H9 (cell line): ENCODE results near the gene TMEM79. TPM values are rescaled to one million over a fixed set of nuclear protein-coding genes. Genes with fewer than 3 reads are reported as not detected.

Experiments
- DNase-seq: peaks from one replicate; pipeline ENCODE4 v3.0.0-alpha.2; 2017
- H2AFZ ChIP-seq: one replicate; pipeline ENCODE4 v1.6.1; 2013; ENCODE audit warnings: mild to moderate bottlenecking, low read length, control low read depth, moderate library complexity
- H2AK5ac ChIP-seq: 2 replicates; pipeline ENCODE4 v1.6.1; 2013; ENCODE audit warnings: low read length, control low read depth, mixed read lengths; ENCODE audit not compliant: insufficient read length
- H2BK120ac ChIP-seq: one replicate; pipeline ENCODE4 v1.6.1; 2013; ENCODE audit warnings: low read depth, mild to moderate bottlenecking, low read length, control low read depth, inconsistent platforms; ENCODE audit not compliant: poor library complexity, severe bottlenecking
- H2BK12ac ChIP-seq: 2 replicates; pipeline ENCODE4 v1.6.1; 2013; ENCODE audit warnings: low read length, control low read depth, mixed read lengths, low read depth; ENCODE audit not compliant: insufficient read length
- H2BK15ac ChIP-seq: 2 replicates; pipeline ENCODE4 v1.6.1; 2013; ENCODE audit warnings: low read depth, low read length, control low read depth
- H2BK20ac ChIP-seq: one replicate; pipeline ENCODE4 v1.6.1; 2013; ENCODE audit warnings: low read depth, mild to moderate bottlenecking, low read length, control low read depth, inconsistent platforms; ENCODE audit not compliant: poor library complexity, severe bottlenecking
- H2BK5ac ChIP-seq: 2 replicates; pipeline ENCODE4 v1.6.1; 2013; ENCODE audit warnings: low read length, control low read depth, mixed read lengths; ENCODE audit not compliant: insufficient read length
- H3K14ac ChIP-seq: 2 replicates; pipeline ENCODE4 v1.6.1; 2013; ENCODE audit warnings: low read length, control low read depth; ENCODE audit not compliant: insufficient read depth
- H3K18ac ChIP-seq: 2 replicates; pipeline ENCODE4 v1.6.1; 2013; ENCODE audit warnings: low read depth, mild to moderate bottlenecking, mixed read lengths, low read length, control low read depth; ENCODE audit not compliant: insufficient read length
- H3K23ac ChIP-seq: 2 replicates; pipeline ENCODE4 v1.6.1; 2013; ENCODE audit warnings: low read length, control low read depth, mixed read lengths, low read depth; ENCODE audit not compliant: insufficient read length
- H3K23me2 ChIP-seq: 2 replicates; pipeline ENCODE4 v1.6.1; 2013; ENCODE audit warnings: low read depth, mild to moderate bottlenecking, mixed read lengths, low read length, control low read depth; ENCODE audit not compliant: insufficient read length, poor library complexity, severe bottlenecking
- H3K27ac ChIP-seq: 2 replicates; pipeline ENCODE4 v1.5.1; 2013; ENCODE audit warnings: low read length, control low read depth, mixed read lengths, low read depth; ENCODE audit not compliant: insufficient read length
- H3K27me3 ChIP-seq: 2 replicates; pipeline ENCODE4 v1.6.1; 2013; ENCODE audit warnings: low read length, control low read depth, inconsistent platforms; ENCODE audit not compliant: insufficient read depth
- H3K4ac ChIP-seq: 2 replicates; pipeline ENCODE4 v1.6.1; 2013; ENCODE audit warnings: low read depth, mild to moderate bottlenecking, control low read depth, inconsistent platforms, low read length, moderate library complexity
- H3K4me1 ChIP-seq: 2 replicates; pipeline ENCODE4 v1.6.1; 2013; ENCODE audit warnings: low read length, control low read depth, inconsistent platforms; ENCODE audit not compliant: insufficient read depth
- H3K4me2 ChIP-seq: 2 replicates; pipeline ENCODE4 v1.6.1; 2013; ENCODE audit warnings: low read length, control low read depth, mixed read lengths; ENCODE audit not compliant: insufficient read length, insufficient read depth
- H3K56ac ChIP-seq: 2 replicates; pipeline ENCODE4 v1.6.1; 2013; ENCODE audit warnings: low read depth, mild to moderate bottlenecking, mixed read lengths, low read length, control low read depth; ENCODE audit not compliant: insufficient read length
- H3K79me1 ChIP-seq: 2 replicates; pipeline ENCODE4 v1.6.1; 2013; ENCODE audit warnings: low read depth, mild to moderate bottlenecking, moderate library complexity, low read length, control low read depth, inconsistent platforms; ENCODE audit not compliant: insufficient read depth, poor library complexity, severe bottlenecking
- H3K79me2 ChIP-seq: 2 replicates; pipeline ENCODE4 v1.6.1; 2013; ENCODE audit warnings: low read length, control low read depth, inconsistent platforms; ENCODE audit not compliant: insufficient read depth
- H3K9ac ChIP-seq: 2 replicates; pipeline ENCODE4 v1.6.1; 2013; ENCODE audit warnings: low read length, control low read depth, mixed read lengths; ENCODE audit not compliant: insufficient read length; ENCODE audit errors: extremely low read depth
- H3K9me3 ChIP-seq: one replicate; pipeline ENCODE4 v1.6.1; 2013; ENCODE audit warnings: low read depth, low read length, inconsistent platforms; ENCODE audit not compliant: control insufficient read depth
- H3T11ph ChIP-seq: one replicate; pipeline ENCODE4 v1.6.1; 2013; ENCODE audit warnings: mild to moderate bottlenecking, low read length, control low read depth, inconsistent platforms
- H4K20me1 ChIP-seq: one replicate; pipeline ENCODE4 v1.6.1; 2013; ENCODE audit not compliant: control insufficient read depth, insufficient read length, insufficient read depth
- H4K5ac ChIP-seq: 2 replicates; pipeline ENCODE4 v1.6.1; 2013; ENCODE audit warnings: low read depth, mild to moderate bottlenecking, mixed read lengths, low read length, control low read depth; ENCODE audit not compliant: insufficient read length
- H4K8ac ChIP-seq: replicated peaks from 2 replicates; pipeline ENCODE4 v1.6.1; 2013; ENCODE audit warnings: low read length, control low read depth, mixed read lengths, low read depth; ENCODE audit not compliant: insufficient read length
- H4K91ac ChIP-seq: 2 replicates; pipeline ENCODE4 v1.6.1; 2013; ENCODE audit warnings: low read depth, mild to moderate bottlenecking, moderate library complexity, mixed read lengths, low read length, control low read depth; ENCODE audit not compliant: insufficient read length
- H3K27ac Mint-ChIP-seq, 3 experiments: 2 replicates in 2 of 3; 3 replicates in 1 of 3; pipeline ENCODE4 v1.8.0; 2020 to 2021; ENCODE audit warnings: mixed read lengths in 3 of 3, mild to moderate bottlenecking in 1 of 3, moderate library complexity in 1 of 3
- H3K27me3 Mint-ChIP-seq: 2 replicates; pipeline ENCODE4 v1.8.0; 2021; ENCODE audit warnings: low read depth, mild to moderate bottlenecking, moderate library complexity, mixed read lengths
- H3K36me3 Mint-ChIP-seq, 3 experiments: 2 replicates in 2 of 3; 3 replicates in 1 of 3; pipeline ENCODE4 v1.8.0; 2020 to 2021; ENCODE audit warnings: low read depth in 3 of 3, mixed read lengths in 3 of 3; ENCODE audit not compliant: insufficient read depth in 1 of 3
- H3K4me1 Mint-ChIP-seq, 2 experiments: 2 replicates each; pipeline ENCODE4 v1.8.0; 2020; ENCODE audit warnings: mixed read lengths in 2 of 2
- H3K4me3 Mint-ChIP-seq, 2 experiments: 2 replicates in 1 of 2; 3 replicates in 1 of 2; pipeline ENCODE4 v1.8.0; 2020 to 2021; ENCODE audit warnings: mild to moderate bottlenecking in 2 of 2, mixed read lengths in 2 of 2, moderate library complexity in 1 of 2
- H3K9me3 Mint-ChIP-seq, 2 experiments: 2 replicates in 1 of 2; 3 replicates in 1 of 2; pipeline ENCODE4 v1.8.0; 2020; ENCODE audit warnings: mild to moderate bottlenecking in 2 of 2, mixed read lengths in 2 of 2, moderate library complexity in 1 of 2
- WGBS: extraction: QIAGEN DNeasy Blood & Tissue Kit; methylation state at CpG from one replicate; pipeline ENCODE4 v1.1.7; 2013; ENCODE audit warnings: missing lambda C conversion rate, low lambda C conversion rate, mixed read lengths; ENCODE audit not compliant: insufficient read length; ENCODE audit errors: extremely low coverage; 5-methylcytosine and 5-hydroxymethylcytosine counted together
- total RNA-seq: library from RNA; stranded (reverse); gene quantifications from 2 replicates; pipeline ENCODE4 v1.2.1, GENCODE V29; 2021
- TF ChIP-seq, protein P1 (sequence below): fragments of 200-600 bp; sonication (generic); conservative IDR thresholded peaks from 3 replicates; pipeline ENCODE4 v1.8.0; 2021; ENCODE audit warnings: antibody characterized with exemption, mild to moderate bottlenecking

TMEM79 gene
- total RNA-seq, 1 experiment from 2014 or later = 2.6 TPM

DNA sequence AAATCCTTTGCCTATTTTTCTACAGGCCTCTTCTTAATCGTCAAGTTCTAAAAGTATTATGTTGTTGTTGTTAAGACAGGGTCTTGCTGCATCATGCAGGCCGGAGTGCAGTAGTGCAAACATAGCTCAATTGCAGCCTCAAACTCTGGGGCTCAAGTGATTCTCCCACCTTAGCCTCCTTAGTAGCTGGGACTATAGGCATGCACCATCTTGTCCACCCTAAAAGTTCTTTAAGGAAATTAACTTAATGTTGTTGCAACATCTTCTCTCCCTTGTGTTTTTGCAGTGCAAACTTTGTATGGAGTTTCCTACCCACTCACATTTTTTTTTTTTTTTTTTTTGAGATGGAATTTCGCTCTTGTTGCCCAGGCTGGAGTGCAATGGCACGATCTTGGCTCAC is 19.1 kb downstream of the TMEM79 start:
- H2BK120ac ChIP-seq = no peak overlapping the region
- H3K27me3 ChIP-seq = no peaks in the 10 kb centered on the region
- H3K27ac Mint-ChIP-seq = no peak overlapping the region
- H2AK5ac ChIP-seq = no peak overlapping the region
- no peak overlapping the region for H3T11ph ChIP-seq
- no peak overlapping the region for H2BK12ac ChIP-seq
- no CpG with 5 or more reads among the region's 4 CpGs for WGBS
- peaks cover 2% of the 10 kb centered on the region in 2 experiments; a peak in 1 of 4 replicates for H3K4me1 Mint-ChIP-seq
- peaks cover 6 to 38% (median 20%) of the 10 kb centered on the region in 3 experiments; a peak in 6 of 7 replicates for H3K36me3 Mint-ChIP-seq
- no peaks in the 10 kb centered on the region for H4K20me1 ChIP-seq
- no peaks in the 10 kb centered on the region for H3K79me2 ChIP-seq
- no peak overlapping the region for H3K23ac ChIP-seq
- DNase-seq = no peak
- H2BK15ac ChIP-seq = no peak overlapping the region
- no peaks in the 10 kb centered on the region for H3K79me1 ChIP-seq
- no peak overlapping the region for H3K18ac ChIP-seq
- no peak overlapping the region for H3K4me3 Mint-ChIP-seq
- no peak overlapping the region for H2BK20ac ChIP-seq
- H2BK5ac ChIP-seq = no peak overlapping the region
- no peak overlapping the region for H3K14ac ChIP-seq
- no peak overlapping the region for H2AFZ ChIP-seq
- H3K4me1 ChIP-seq = no peaks in the 10 kb centered on the region
- H3K4me2 ChIP-seq = no peak overlapping the region
- peaks cover 2% of the 10 kb centered on the region for H3K27me3 Mint-ChIP-seq
- no peaks in the 10 kb centered on the region for H3K23me2 ChIP-seq
- no peak overlapping the region for H3K4ac ChIP-seq
- H3K9me3 ChIP-seq = no peaks in the 10 kb centered on the region
- H4K91ac ChIP-seq = no peak overlapping the region
- H3K27ac ChIP-seq = no peak overlapping the region
- H3K9ac ChIP-seq = no peak overlapping the region
- no peak overlapping the region for H3K56ac ChIP-seq
- no peak overlapping the region for H4K8ac ChIP-seq
- H4K5ac ChIP-seq = no peak overlapping the region
- TF ChIP-seq, protein P1, sequence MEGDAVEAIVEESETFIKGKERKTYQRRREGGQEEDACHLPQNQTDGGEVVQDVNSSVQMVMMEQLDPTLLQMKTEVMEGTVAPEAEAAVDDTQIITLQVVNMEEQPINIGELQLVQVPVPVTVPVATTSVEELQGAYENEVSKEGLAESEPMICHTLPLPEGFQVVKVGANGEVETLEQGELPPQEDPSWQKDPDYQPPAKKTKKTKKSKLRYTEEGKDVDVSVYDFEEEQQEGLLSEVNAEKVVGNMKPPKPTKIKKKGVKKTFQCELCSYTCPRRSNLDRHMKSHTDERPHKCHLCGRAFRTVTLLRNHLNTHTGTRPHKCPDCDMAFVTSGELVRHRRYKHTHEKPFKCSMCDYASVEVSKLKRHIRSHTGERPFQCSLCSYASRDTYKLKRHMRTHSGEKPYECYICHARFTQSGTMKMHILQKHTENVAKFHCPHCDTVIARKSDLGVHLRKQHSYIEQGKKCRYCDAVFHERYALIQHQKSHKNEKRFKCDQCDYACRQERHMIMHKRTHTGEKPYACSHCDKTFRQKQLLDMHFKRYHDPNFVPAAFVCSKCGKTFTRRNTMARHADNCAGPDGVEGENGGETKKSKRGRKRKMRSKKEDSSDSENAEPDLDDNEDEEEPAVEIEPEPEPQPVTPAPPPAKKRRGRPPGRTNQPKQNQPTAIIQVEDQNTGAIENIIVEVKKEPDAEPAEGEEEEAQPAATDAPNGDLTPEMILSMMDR = no peak
- H3K9me3 Mint-ChIP-seq = no peaks in the 10 kb centered on the region; a peak in 1 of 5 replicates
